ENCODE measurements around the gene RORB.

The RORB gene

GRCh38 chr9:74499111-74499601 is 2.0 kb downstream of the RORB start:
- no peak for TF ChIP-seq CTCF (IDR thresholded peaks at IDR 0.05; ENCODE audit: insufficient read depth, missing control alignments)
- no peak for FAIRE-seq
- DNase-seq (ENCODE audit: insufficient read length, low spot score): no peak

GRCh38 chr9:74499770-74500583 is 2.8 kb downstream of the RORB start:
- FAIRE-seq: no peak
- no peak for DNase-seq (ENCODE audit: insufficient read length, low spot score)
- TF ChIP-seq CTCF (IDR thresholded peaks at IDR 0.05; ENCODE audit: insufficient read depth, missing control alignments): no peak

GRCh38 chr9:74500584-74500924 is 3.4 kb downstream of the RORB start:
- FAIRE-seq: no peak
- no peak for DNase-seq (ENCODE audit: insufficient read length, low spot score)
- TF ChIP-seq CTCF (IDR thresholded peaks at IDR 0.05; ENCODE audit: insufficient read depth, missing control alignments): no peak

- DNase-seq (ENCODE audit: insufficient read length, low spot score): no peak
- TF ChIP-seq CTCF (IDR thresholded peaks at IDR 0.05; ENCODE audit: insufficient read depth, missing control alignments): no peak
- FAIRE-seq: no peak
These were observed 4.4 kb downstream of the RORB start for GRCh38 chr9:74501570-74501969.

GRCh38 chr9:74503219-74503618 is 6.1 kb downstream of the RORB start:
- FAIRE-seq: no peak
- DNase-seq (ENCODE audit: insufficient read length, low spot score): no peak
- TF ChIP-seq CTCF (IDR thresholded peaks at IDR 0.05; ENCODE audit: insufficient read depth, missing control alignments): no peak

GRCh38 chr9:74503666-74504065 is 6.5 kb downstream of the RORB start:
- DNase-seq (ENCODE audit: insufficient read length, low spot score) (no peak), FAIRE-seq (peak; percentile 6)
- TF ChIP-seq CTCF (IDR thresholded peaks at IDR 0.05; ENCODE audit: insufficient read depth, missing control alignments): no peak

GRCh38 chr9:74511333-74511732 is 14.2 kb downstream of the RORB start:
- no peak for FAIRE-seq
- TF ChIP-seq CTCF (IDR thresholded peaks at IDR 0.05; ENCODE audit: insufficient read depth, missing control alignments): no peak
- no peak for DNase-seq (ENCODE audit: insufficient read length, low spot score)

Measured in D721Med (cell line).